ENCODE measurements around the gene PTPN3. TPM values are rescaled to one million over a fixed set of nuclear protein-coding genes. Genes with fewer than 3 reads are reported as not detected.

Gene PTPN3
- under 0.01 TPM in 1 of 2 replicates, not detected in the other for total RNA-seq

GRCh38 chr9:109498195-109499092 is at the start of gene PTPN3:
Gene PTPN3, minus strand, starts transcription at chr9:109498307. Its CDS starts 34,873 bp downstream, at chr9:109463434.

Other genes with a start within 250 kb of the PTPN3 start
- 0.30 and 1.3 TPM in 2 replicates for gene EPB41L4B, start 177.2 kb downstream of the PTPN3 start, total RNA-seq